HepG2 (cell line): ENCODE data around the gene NTN4. TPM values are rescaled to one million over a fixed set of nuclear protein-coding genes. Genes with fewer than 3 reads are reported as not detected.
A peak's percentile ranks its signal among the peaks of the same experiment; 100 is the strongest.

Experiments used
- ATAC-seq: fragments of 200-7000 bp; cut with Tn5 transposase; 3 replicates; pipeline ENCODE4 v1.9.1; 2020; ENCODE audit warnings: mild to moderate bottlenecking, moderate library complexity
- BruUV-seq: library from RNA; stranded (reverse); fragments of 400-500 nt; replicated peaks from 2 replicates; lab custom pipeline; 2021; lab: Mats Ljungman, UMichigan
- CTCF ChIA-PET: fragments of 300-600 bp; formaldehyde crosslinking; extraction: SDS; loops from one replicate; lab custom pipeline; 2021; ENCODE audit warnings: low total read pairs, inconsistent platforms, low intra/inter-chr PET ratio; lab: Yijun Ruan, JAX
- POLR2A ChIA-PET: fragments of 350-600 bp; sonication (Branson Sonifier 250); formaldehyde crosslinking; loops from one replicate; lab custom pipeline; 2020; ENCODE audit warnings: antibody characterized with exemption, inconsistent platforms; lab: Yijun Ruan, JAX
- DNase-seq: peaks from one replicate; pipeline ENCODE4 v3.0.0-alpha.2; 2015; ENCODE audit warnings: low spot score
- FAIRE-seq: peaks from 3 replicates; lab custom pipeline; 2011; peaks lifted over from hg19 to GRCh38; lab: Jason Lieb, UNC
- H2AFZ ChIP-seq: one replicate; pipeline ENCODE4 v1.6.1; 2011; ENCODE audit warnings: low read length, inconsistent platforms
- H3K27ac ChIP-seq: fragments of 300-600 bp; 3 replicates; pipeline ENCODE4 v1.8.0; 2011; ENCODE audit warnings: mixed run types, mild to moderate bottlenecking, mixed read lengths, low read length, inconsistent platforms; ENCODE audit not compliant: insufficient read depth; ENCODE audit errors: extremely low read length
- H3K27me3 ChIP-seq, 2 experiments: fragments of 200-600 bp in 1 of 2; 2 replicates in 1 of 2; 3 replicates in 1 of 2; pipeline versions ENCODE4 v1.6.0 to v1.8.0; 2011; ENCODE audit warnings: low read length in 2 of 2, mild to moderate bottlenecking in 2 of 2, moderate library complexity in 2 of 2, inconsistent platforms in 1 of 2; ENCODE audit not compliant: insufficient read depth in 2 of 2, control insufficient read depth in 1 of 2
- H3K36me3 ChIP-seq, 2 experiments: fragments of 200-600 bp in 1 of 2; replicated peaks in 1 of 2; 2 replicates in 1 of 2; 3 replicates in 1 of 2; pipeline versions ENCODE4 v1.5.1 to v1.8.0; 2011; ENCODE audit warnings: low read length in 2 of 2, inconsistent platforms in 1 of 2; ENCODE audit not compliant: insufficient read depth in 2 of 2, control insufficient read depth in 1 of 2
- H3K4me1 ChIP-seq: 2 replicates; pipeline ENCODE4 v1.5.1; 2012; ENCODE audit warnings: low read length, inconsistent platforms; ENCODE audit not compliant: insufficient read depth
- H3K4me2 ChIP-seq: 2 replicates; pipeline ENCODE4 v1.6.0; 2011; ENCODE audit warnings: low read depth, low read length, inconsistent platforms
- H3K4me3 ChIP-seq, 3 experiments: fragments of 200-600 bp in 1 of 3; sonication (generic), shearing (Covaris generic) in 1 of 3; replicated peaks in 1 of 3; 2 replicates each; pipeline ENCODE4 v1.5.1; 2011 to 2016; ENCODE audit warnings: low read length in 3 of 3, inconsistent platforms in 2 of 3, low read depth in 2 of 3, mild to moderate bottlenecking in 2 of 3, control low read depth in 1 of 3, mixed read lengths in 1 of 3; ENCODE audit not compliant: insufficient read depth in 1 of 3
- H3K79me2 ChIP-seq: one replicate; pipeline ENCODE4 v1.6.1; 2011; ENCODE audit warnings: low read length, inconsistent platforms; ENCODE audit not compliant: insufficient read depth
- H3K9ac ChIP-seq: 2 replicates; pipeline ENCODE4 v1.6.0; 2011; ENCODE audit warnings: mild to moderate bottlenecking, low read depth, low read length, inconsistent platforms; ENCODE audit not compliant: insufficient read depth
- H3K9me3 ChIP-seq: 2 replicates; pipeline ENCODE4 v1.5.1; 2012; ENCODE audit warnings: mild to moderate bottlenecking, low read length
- H4K20me1 ChIP-seq: 2 replicates; pipeline ENCODE4 v1.6.0; 2011; ENCODE audit warnings: inconsistent platforms, mild to moderate bottlenecking, low read length, moderate library complexity; ENCODE audit not compliant: insufficient read depth
- AGO2 ChIP-seq: fragments of 200-400 bp; formaldehyde crosslinking; optimal IDR thresholded peaks from 2 replicates; pipeline ENCODE3; 2017; ENCODE audit warnings: mild to moderate bottlenecking, low read depth, low read length, moderate library complexity
- GABPA ChIP-seq, 2 experiments: IDR thresholded peaks; 2 replicates each; pipeline ENCODE4 v1.6.1; 2011 to 2016; ENCODE audit warnings: low read depth in 2 of 2, low read length in 1 of 2, missing biosample characterization in 1 of 2, missing genetic modification characterization in 1 of 2
- KAT7 ChIP-seq: IDR thresholded peaks from 2 replicates; pipeline ENCODE4 v1.6.1; 2018; ENCODE audit warnings: borderline replicate concordance, missing compliant biosample characterization
- MXD4 ChIP-seq: IDR thresholded peaks from 2 replicates; pipeline ENCODE4 v1.6.1; 2016; ENCODE audit warnings: mild to moderate bottlenecking, missing biosample characterization, missing genetic modification reagents
- THAP11 ChIP-seq: IDR thresholded peaks from 2 replicates; pipeline ENCODE4 v1.6.1; 2016; ENCODE audit warnings: missing biosample characterization, missing genetic modification reagents
- ZNF546 ChIP-seq: sonication (generic); formaldehyde crosslinking; conservative IDR thresholded peaks from 2 replicates; pipeline ENCODE4 v1.8.1; 2023; ENCODE audit warnings: mild to moderate bottlenecking, missing genetic modification reagents
- WGBS: methylation state at CpG from one replicate; pipeline ENCODE4 v1.1.6; 2017; ENCODE audit warnings: low lambda C conversion rate; 5-methylcytosine and 5-hydroxymethylcytosine counted together
- in situ Hi-C: cut with HindIII; loops from 2 replicates; pipeline ENCODE4 v1.10.0; 2017; ENCODE audit warnings: low pct_unique_long_range_greater_than_20kb; ENCODE audit not compliant: extremely low pct_ligation_motif_present
- intact Hi-C: fragments of 100-400 bp; cut with micrococcal nuclease; formaldehyde crosslinking; loops from one replicate; pipeline ENCODE4 v1.10.0; 2022; ENCODE audit not compliant: unreplicated experiment
- polyA plus RNA-seq, 8 experiments: library from polyadenylated mRNA; depleted of rRNA in 3 of 8; stranded (reverse) in 7 of 8; unstranded in 1 of 8; fragments of >200 nt; fragmentation: Illumina TruSeq in 4 of 8; extraction: Trizol in 4 of 8; gene quantifications; 2 replicates each; pipeline versions ENCODE4 v1.2.1 to v1.2.3, GENCODE V29; 2011 to 2016; ENCODE audit warnings: low read depth in 4 of 8, missing spikeins in 1 of 8, mixed read lengths in 1 of 8; ENCODE audit not compliant: insufficient read depth in 1 of 8
- total RNA-seq, 5 experiments: library from RNA; depleted of rRNA; stranded (reverse); fragments of >200 nt; fragmentation: Illumina TruSeq; extraction: Trizol; gene quantifications; 2 replicates each; pipeline ENCODE4 v1.2.3, GENCODE V29; 2016; ENCODE audit warnings: low read depth in 1 of 5
- TF ChIP-seq, protein P1 (sequence below): sonication (generic); formaldehyde crosslinking; IDR thresholded peaks from 2 replicates; pipeline ENCODE4 v1.4.0; 2020; ENCODE audit warnings: missing genetic modification reagents, borderline replicate concordance

NTN4 gene
- total and polyA plus RNA-seq, 2 of the 13 experiments (the other 11 are each of a cell fraction or from before 2014, with no cell fraction given): 7.8 to 11.5 TPM

DNA sequence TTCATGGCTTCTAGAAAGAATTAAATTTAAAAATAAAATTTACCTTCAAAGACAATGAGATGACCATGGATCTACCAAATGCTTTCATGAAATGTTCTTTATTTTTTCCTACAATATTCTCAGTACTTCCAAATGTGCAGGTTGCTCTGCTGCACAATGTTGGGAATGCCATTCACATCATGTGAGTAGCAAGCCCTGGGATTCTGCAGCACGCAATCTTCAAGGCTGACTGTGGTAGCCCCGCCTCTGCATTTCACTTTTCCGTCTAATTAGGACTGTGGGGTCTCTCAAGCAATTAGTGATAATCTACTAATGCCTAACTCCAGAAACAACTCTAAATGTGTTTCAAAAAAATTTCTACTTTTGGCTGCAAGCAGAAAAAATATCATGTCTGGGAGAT is 13.7 kb upstream of the NTN4 start:
- no TSS peak for BruUV-seq
- Histone ChIP-seq H3K4me1 (peaks cover 60% of the 10 kb centered on the region), H3K79me2 (no peaks in the 10 kb centered on the region), H3K4me3 (no peak overlapping the region), H3K4me2 (no peak overlapping the region), H4K20me1 (no peaks in the 10 kb centered on the region), H3K9me3 (no peaks in the 10 kb centered on the region), H3K9ac (no peak overlapping the region), H3K27ac (peak overlapping the region; percentile 21), H2AFZ (no peak overlapping the region), H3K36me3 (no peaks in the 10 kb centered on the region), H3K27me3 (no peaks in the 10 kb centered on the region)
- DNase-seq: no peak
- CTCF ChIA-PET: no interaction called here
- no peak for FAIRE-seq
- POLR2A ChIA-PET: interaction anchor here (1.4 kb wide), 1 partner anchor 67 kb away, joined by 3 read pairs; no protein-coding TSS in a partner anchor
- 77% methylated on average over 3 of the region's 3 CpGs for WGBS
- intact Hi-C loops (no loop called here), in situ Hi-C loops (loop anchor here (10.0 kb wide), 1 partner anchor 179 kb away; no protein-coding TSS in a partner anchor)
- ATAC-seq: no peak
- TF ChIP-seq ZNF546 (no peak), KAT7 (CRISPR knock-in tag) (no peak), GABPA (IDR thresholded peaks at IDR 0.05; ENCODE audit: low read depth, low read length) (no peak), GABPA (CRISPR knock-in tag; IDR thresholded peaks at IDR 0.05; ENCODE audit: low read depth) (no peak), AGO2 (no peak), MXD4 (CRISPR knock-in tag) (no peak), THAP11 (CRISPR knock-in tag) (no peak)
- TF ChIP-seq, protein P1, sequence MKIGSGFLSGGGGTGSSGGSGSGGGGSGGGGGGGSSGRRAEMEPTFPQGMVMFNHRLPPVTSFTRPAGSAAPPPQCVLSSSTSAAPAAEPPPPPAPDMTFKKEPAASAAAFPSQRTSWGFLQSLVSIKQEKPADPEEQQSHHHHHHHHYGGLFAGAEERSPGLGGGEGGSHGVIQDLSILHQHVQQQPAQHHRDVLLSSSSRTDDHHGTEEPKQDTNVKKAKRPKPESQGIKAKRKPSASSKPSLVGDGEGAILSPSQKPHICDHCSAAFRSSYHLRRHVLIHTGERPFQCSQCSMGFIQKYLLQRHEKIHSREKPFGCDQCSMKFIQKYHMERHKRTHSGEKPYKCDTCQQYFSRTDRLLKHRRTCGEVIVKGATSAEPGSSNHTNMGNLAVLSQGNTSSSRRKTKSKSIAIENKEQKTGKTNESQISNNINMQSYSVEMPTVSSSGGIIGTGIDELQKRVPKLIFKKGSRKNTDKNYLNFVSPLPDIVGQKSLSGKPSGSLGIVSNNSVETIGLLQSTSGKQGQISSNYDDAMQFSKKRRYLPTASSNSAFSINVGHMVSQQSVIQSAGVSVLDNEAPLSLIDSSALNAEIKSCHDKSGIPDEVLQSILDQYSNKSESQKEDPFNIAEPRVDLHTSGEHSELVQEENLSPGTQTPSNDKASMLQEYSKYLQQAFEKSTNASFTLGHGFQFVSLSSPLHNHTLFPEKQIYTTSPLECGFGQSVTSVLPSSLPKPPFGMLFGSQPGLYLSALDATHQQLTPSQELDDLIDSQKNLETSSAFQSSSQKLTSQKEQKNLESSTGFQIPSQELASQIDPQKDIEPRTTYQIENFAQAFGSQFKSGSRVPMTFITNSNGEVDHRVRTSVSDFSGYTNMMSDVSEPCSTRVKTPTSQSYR (CRISPR knock-in tag): no peak
